Ishikawa (cell line): ENCODE data around the gene NEK10.

Source experiments
- CREB1 ChIP-seq: IDR thresholded peaks from 2 replicates; pipeline ENCODE4 v1.6.1; 2012; ENCODE audit warnings: low read depth
- EGR1 ChIP-seq: IDR thresholded peaks from 2 replicates; pipeline ENCODE4 v1.6.1; 2012
- TCF12 ChIP-seq: IDR thresholded peaks from 2 replicates; pipeline ENCODE4 v1.6.1; 2012; ENCODE audit warnings: low read depth

DNA sequence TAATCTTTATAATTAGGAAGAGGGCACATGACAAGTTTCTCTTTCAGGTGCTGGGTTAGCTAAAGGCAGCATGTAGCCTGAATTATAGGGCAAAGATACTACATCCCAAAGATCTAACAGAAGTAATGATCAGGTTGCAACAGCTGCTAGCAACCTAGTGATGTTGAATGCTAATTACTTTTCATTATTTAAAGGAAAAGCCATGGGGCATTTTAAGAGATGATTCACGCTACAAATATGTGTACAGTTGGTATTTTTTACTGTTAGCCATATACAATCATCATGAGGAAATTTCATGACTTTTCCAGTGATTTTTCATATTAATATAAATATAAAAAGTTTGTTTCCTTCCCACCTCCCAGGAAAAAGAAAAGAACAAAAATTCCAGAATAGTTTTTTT lies 43.0 kb downstream of the NEK10 start:
- TF ChIP-seq TCF12 (no peak), CREB1 (no peak), EGR1 (no peak)
